Endometrial microvascular endothelial cells (primary cell): ENCODE data around the gene ADAT3. TPM values are rescaled to one million over a fixed set of nuclear protein-coding genes. Genes with fewer than 3 reads are reported as not detected.
"Not testable (repeated sequence)": the region's sequence is repeated elsewhere in the genome, so short reads cannot be mapped to it uniquely, and the experiment has no call there.

ENCODE experiments used
- in situ Hi-C: cut with HindIII; loops from 2 replicates; pipeline ENCODE4 v1.10.0; 2017; ENCODE audit warnings: low sequenced_read_pairs, low pct_unique_long_range_greater_than_20kb; ENCODE audit errors: inconsistent ontology term
- total RNA-seq: library from RNA; depleted of rRNA; stranded (reverse); fragments of >200 nt; gene quantifications from one replicate; pipeline ENCODE4 v1.2.3, GENCODE V29; 2015; ENCODE audit errors: inconsistent ontology term

The ADAT3 gene
- total RNA-seq, 1 donor from 2014 or later: 15.5 TPM

- in situ Hi-C loops: no loop called here
These were observed 39.8 kb upstream of the ADAT3 start for GRCh38 chr19:1865172-1866010.

GRCh38 chr19:1866693-1867348, 38.4 kb upstream of the ADAT3 start:
- in situ Hi-C loops: no loop called here

GRCh38 chr19:1867349-1867724, 37.9 kb upstream of the ADAT3 start:
- in situ Hi-C loops: no loop called here

GRCh38 chr19:1868971-1869370, 36.2 kb upstream of the ADAT3 start:
- in situ Hi-C loops: no loop called here

DNA sequence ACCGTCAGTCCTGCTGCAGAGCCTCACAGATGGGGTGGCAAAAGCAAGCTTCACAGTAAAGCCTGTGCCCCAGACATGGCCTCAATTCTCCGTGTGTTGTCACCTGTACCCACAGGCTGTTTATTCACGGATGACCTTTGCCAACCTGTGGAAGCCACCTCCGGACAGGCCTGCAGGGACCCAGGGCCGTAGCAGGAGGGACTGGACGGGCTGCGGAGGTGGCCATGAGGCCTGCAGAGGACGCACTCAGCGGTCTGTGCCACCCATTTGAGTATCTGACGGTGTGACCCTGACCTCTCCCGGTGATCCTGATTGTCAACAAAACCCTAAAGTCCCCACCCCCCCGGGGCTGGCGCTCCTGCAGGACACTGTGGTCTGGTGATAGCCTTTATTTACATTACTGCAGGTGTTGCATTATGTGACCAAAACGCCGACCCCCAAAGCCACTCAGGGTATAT, 34.0 kb upstream of the ADAT3 start:
- in situ Hi-C loops: no loop called here

GRCh38 chr19:1871630-1872029, 33.6 kb upstream of the ADAT3 start:
- in situ Hi-C loops: no loop called here

DNA sequence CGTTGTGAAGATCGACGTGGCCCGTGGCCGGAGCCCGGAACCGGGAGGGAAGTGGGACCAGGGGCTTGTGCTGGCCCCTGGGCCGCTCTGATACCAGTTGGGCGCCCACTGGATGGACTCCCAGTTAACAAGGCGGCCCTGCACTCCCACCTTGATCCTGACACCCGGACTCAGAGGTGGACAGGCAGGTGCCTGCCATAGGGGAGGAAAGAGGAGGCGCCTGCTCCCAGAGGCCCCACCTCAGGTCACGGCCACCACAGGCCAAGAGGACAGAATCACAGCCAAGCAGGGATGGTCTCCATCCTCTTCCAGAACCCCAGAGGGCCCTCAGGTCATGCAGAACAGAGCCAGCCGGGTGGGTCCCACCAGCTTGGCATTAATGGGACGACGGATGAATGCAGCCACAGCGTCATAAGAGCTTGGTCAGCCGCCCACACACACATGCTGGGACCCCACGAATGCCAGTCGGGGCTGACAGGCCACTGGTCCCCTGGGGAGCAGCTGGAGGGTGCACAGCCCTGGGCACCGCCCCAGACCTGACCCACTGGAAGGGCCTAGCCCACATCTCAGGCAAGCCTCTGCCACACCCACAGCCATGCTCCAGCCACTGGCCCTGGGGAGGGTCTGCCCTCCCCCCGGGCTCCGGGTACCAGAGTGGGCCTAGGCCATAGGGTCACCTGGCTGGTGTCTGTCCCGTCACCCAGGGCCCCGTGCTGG, 32.2 kb upstream of the ADAT3 start:
- in situ Hi-C loops: no loop called here

GRCh38 chr19:1873524-1874473, 31.4 kb upstream of the ADAT3 start:
- in situ Hi-C loops: no loop called here

GRCh38 chr19:1874554-1875185, 30.5 kb upstream of the ADAT3 start:
- in situ Hi-C loops: no loop called here

GRCh38 chr19:1875265-1875645, 29.9 kb upstream of the ADAT3 start:
- in situ Hi-C loops: not testable (repeated sequence)

DNA sequence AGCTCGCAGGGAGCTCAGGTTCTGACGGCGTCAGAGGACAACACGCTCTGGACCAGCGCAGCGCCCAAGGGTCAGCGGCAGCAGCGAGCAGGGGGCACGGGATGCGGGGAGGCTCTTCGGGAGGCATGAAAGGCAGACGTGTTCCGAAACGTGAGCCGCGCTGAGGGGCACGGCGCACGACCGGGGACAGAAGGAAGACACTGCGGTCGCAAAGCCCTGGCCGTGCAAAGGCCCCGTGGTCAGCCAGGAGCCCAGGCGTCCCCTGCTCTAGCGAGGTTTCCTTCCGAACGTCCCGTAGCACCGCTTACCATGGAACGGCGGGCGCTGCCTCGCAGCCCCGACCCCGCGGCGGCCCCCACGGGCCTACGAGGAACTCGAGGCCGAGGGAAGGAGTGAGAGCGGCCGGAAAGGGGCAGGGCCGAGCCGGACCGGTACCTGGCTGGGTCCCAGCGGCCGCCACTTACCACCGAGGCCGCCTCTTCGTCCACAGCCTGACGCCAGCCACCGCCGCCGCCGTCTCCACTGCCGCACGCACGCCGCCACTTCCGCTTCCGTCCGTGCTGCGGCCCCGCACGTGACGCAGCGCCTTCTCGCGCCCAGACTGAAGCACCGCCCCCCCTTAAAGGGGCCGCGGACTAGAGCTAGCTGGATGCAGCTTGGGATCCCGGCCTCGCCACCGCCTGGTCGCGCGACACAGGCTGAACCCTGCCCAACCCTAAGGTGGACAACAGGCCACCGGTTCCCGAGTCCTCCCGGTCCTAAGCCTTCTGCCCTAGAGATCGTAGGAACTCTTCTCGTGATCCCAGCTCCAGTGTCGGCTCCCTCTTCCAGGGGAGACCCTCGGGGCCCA, 29.3 kb upstream of the ADAT3 start:
- in situ Hi-C loops: no loop called here

- in situ Hi-C loops: not testable (repeated sequence)
These were observed 28.5 kb upstream of the ADAT3 start for GRCh38 chr19:1876496-1877279.

DNA sequence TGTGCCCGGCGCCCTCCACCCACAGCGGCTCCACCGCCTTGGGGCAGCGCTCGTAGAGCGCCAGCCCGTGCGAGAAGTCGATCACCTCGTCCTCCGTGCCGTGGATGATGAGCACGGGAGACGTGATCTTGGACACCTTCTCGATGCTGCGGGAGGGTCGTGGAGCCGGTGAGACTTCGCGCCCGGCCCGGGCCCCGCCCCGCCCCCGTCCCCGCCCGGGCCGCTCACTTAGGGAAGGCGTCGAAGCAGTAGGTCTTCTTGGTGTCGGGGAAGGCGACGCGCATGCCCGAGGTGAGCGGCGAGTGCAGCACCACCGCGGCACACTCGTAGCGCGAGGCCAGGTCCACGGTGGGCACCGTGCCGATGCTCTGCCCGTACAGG, 27.9 kb upstream of the ADAT3 start:
- in situ Hi-C loops: not testable (repeated sequence)

DNA sequence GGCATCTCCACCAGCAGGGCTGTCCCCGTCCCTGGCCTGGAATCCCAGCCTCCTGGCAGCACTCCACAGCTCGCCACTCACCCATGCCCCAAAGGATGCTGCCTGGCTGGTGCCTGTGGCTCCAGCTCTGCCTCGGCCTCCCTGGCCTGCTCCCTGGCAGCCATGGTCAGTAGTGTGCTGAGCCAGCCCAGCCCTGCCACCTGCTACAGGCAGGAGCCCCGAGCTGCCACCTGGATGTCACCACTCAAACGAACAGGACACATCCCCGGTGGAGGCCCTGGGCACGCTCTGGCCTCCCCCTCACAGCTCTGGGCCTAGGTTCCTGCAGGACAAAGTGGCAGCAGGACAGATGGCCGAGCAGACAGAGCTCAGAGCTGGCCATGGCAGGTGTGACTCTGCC, 26.6 kb upstream of the ADAT3 start:
- in situ Hi-C loops: not testable (repeated sequence)

DNA sequence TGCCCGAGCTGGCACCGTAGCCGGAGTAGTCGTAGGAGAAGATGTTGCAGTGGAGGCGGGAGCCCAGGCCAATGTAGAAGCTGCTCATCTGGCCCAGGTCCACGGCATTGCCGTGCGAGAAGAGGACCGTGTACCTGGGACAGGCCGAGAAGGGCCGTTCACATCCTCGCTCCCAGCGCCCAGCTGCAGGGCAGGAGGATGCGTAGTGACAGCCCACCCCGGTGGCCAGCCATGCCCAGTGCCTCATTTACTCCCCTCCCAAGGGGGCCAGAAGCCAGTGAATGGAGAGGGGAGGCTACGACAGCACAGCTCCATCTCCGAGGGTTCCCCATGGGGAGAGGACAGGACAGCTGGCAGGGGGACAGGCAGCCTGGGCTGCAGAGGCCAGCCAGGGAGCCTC, 25.2 kb upstream of the ADAT3 start:
- in situ Hi-C loops: not testable (repeated sequence)

DNA sequence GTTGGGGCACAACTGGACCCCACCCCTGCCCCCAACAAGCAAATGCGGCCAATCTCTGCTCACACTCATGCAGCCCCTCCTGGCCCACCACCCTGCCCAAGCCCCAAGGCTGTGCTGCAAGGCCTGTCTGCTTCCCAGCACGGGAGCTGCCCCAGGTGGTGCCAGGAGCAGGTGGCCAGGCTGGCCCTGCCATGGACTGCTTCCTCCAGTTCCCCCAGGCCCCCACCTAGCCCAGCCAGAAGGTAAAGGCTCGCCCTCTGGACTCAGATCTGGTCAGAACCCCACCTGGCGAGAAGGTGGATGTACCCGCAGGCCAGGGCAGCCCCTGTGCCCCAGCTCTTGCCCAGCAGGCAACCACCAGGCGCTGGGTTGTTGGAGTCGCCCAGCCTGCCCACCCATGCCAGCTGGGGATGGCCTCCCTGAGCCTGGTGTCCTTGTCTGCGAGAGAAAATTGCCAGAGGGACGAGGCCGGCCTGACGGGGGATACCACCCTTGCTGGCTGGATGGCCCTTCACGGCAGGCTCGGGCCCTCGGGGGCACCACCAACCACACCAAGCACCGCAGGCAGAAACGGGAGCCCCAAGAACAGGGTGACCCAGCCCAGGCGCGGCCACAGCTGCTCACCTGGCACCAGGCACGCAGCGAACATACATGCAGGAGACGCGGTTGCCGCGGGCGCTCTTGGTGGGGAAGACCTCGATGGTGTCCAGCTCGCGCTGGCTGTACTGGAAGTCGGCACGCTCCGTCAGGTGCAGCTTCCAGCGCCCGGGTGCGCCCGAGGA, 24.4 kb upstream of the ADAT3 start:
- in situ Hi-C loops: no loop called here
